Activated T-cell treated with anti-CD3 and anti-CD28 coated beads, Interleukin-2, amount 50 U/mL, for 48 hours (primary cell): ENCODE measurements around the gene ZMYND8.

Experiments
- DNase-seq, 2 experiments: peaks; one replicate each; pipeline ENCODE4 v3.0.0-alpha.2; 2020

The ZMYND8 gene

GRCh38 chr20:47167846-47168245 lies 188.7 kb downstream of the ZMYND8 start:
- no peak for DNase-seq

GRCh38 chr20:47165376-47165865 lies 191.1 kb downstream of the ZMYND8 start:
- no peak for DNase-seq

- no peak for DNase-seq
Observed at GRCh38 chr20:47164140-47164539, 192.4 kb downstream of the ZMYND8 start.

- DNase-seq, result no peak
Observed at GRCh38 chr20:47161411-47161810, 195.1 kb downstream of the ZMYND8 start.

- DNase-seq, result no peak
Observed at GRCh38 chr20:47160992-47161391, 195.5 kb downstream of the ZMYND8 start.

- DNase-seq, result no peak
Observed at GRCh38 chr20:47160240-47160639, 196.3 kb downstream of the ZMYND8 start.
